GM12878 (cell line): Measurements from ENCODE around the gene CSRP1. TPM values are rescaled to one million over a fixed set of nuclear protein-coding genes. Genes with fewer than 3 reads are reported as not detected.

Experiments used
- ATAC-seq: fragments of 200-7000 bp; cut with Tn5 transposase; 3 replicates; pipeline ENCODE4 v1.9.1; 2020; ENCODE audit warnings: mild to moderate bottlenecking, moderate library complexity
- BruUV-seq: library from RNA; stranded (reverse); fragments of 400-500 nt; replicated peaks from 2 replicates; lab custom pipeline; 2021; lab: Mats Ljungman, UMichigan
- CTCF ChIA-PET: fragments of 300-600 bp; sonication (Branson Sonifier 250); formaldehyde crosslinking; extraction: SDS; loops from one replicate; lab custom pipeline; 2021; ENCODE audit warnings: inconsistent platforms; lab: Yijun Ruan, JAX
- POLR2A ChIA-PET: fragments of 350-600 bp; formaldehyde crosslinking; extraction: SDS; loops from one replicate; lab custom pipeline; 2021; ENCODE audit warnings: inconsistent platforms; lab: Charles Lee
- RAD21 ChIA-PET: fragments of 300-600 bp; sonication (Branson Sonifier 250); formaldehyde crosslinking; loops from one replicate; lab custom pipeline; 2023; ENCODE audit warnings: antibody characterized with exemption; ENCODE audit not compliant: unreplicated experiment; lab: Charles Lee
- SMC1A ChIA-PET: fragments of 300-600 bp; sonication (Branson Sonifier 250); formaldehyde crosslinking; loops from one replicate; lab custom pipeline; 2023; ENCODE audit not compliant: unreplicated experiment, uncharacterized antibody; lab: Charles Lee
- DNase-seq: peaks from one replicate; pipeline ENCODE4 v3.0.0-alpha.2; 2011; ENCODE audit warnings: low read depth, low spot score
- FAIRE-seq: peaks from 3 replicates; lab custom pipeline; 2011; peaks lifted over from hg19 to GRCh38; lab: Jason Lieb, UNC
- H2AFZ ChIP-seq: 2 replicates; pipeline ENCODE4 v1.6.0; 2011; ENCODE audit warnings: low read depth, low read length, control low read depth; ENCODE audit not compliant: control insufficient read depth
- H3K27ac ChIP-seq: 2 replicates; pipeline ENCODE4 v1.5.1; 2011; ENCODE audit warnings: control low read depth; ENCODE audit not compliant: control insufficient read depth, insufficient read depth
- H3K27me3 ChIP-seq, 2 experiments: replicated peaks in 1 of 2; 2 replicates each; pipeline versions ENCODE4 v1.6.0 to v1.6.1; 2011; ENCODE audit warnings: low read length in 1 of 2; ENCODE audit not compliant: control insufficient read depth in 2 of 2, insufficient read depth in 2 of 2
- H3K36me3 ChIP-seq, 2 experiments: 2 replicates each; pipeline ENCODE4 v1.5.1; 2011; ENCODE audit warnings: low read length in 1 of 2; ENCODE audit not compliant: control insufficient read depth in 2 of 2, insufficient read depth in 2 of 2
- H3K4me1 ChIP-seq: 2 replicates; pipeline ENCODE4 v1.6.1; 2011; ENCODE audit warnings: mild to moderate bottlenecking, low read length, moderate library complexity, mixed read lengths; ENCODE audit not compliant: control insufficient read depth, insufficient read depth
- H3K4me2 ChIP-seq: 2 replicates; pipeline ENCODE4 v1.6.0; 2011; ENCODE audit warnings: control low read depth; ENCODE audit not compliant: control insufficient read depth, insufficient read depth
- H3K4me3 ChIP-seq: fragments of 200-600 bp; sonication (generic); 2 replicates; pipeline ENCODE4 v1.5.1; 2016
- H3K79me2 ChIP-seq: 2 replicates; pipeline ENCODE4 v1.6.0; 2011; ENCODE audit warnings: low read length; ENCODE audit not compliant: control insufficient read depth, insufficient read depth
- H3K9ac ChIP-seq: 2 replicates; pipeline ENCODE4 v1.8.0; 2011; ENCODE audit warnings: low read length, control low read depth, mixed read lengths; ENCODE audit not compliant: control insufficient read depth, insufficient read depth
- H3K9me3 ChIP-seq: replicated peaks from 3 replicates; pipeline ENCODE4 v1.5.1; 2011; ENCODE audit warnings: mild to moderate bottlenecking, low read length; ENCODE audit not compliant: control insufficient read depth, insufficient read depth
- H4K20me1 ChIP-seq: 2 replicates; pipeline ENCODE4 v1.6.0; 2011; ENCODE audit not compliant: control insufficient read depth, insufficient read depth
- E4F1 ChIP-seq: fragments of 450-650 bp; IDR thresholded peaks from 2 replicates; pipeline ENCODE4 v1.6.1; 2018; ENCODE audit warnings: borderline replicate concordance, mild to moderate bottlenecking; ENCODE audit not compliant: partially characterized antibody
- MXI1 ChIP-seq: fragments of 150-350 bp; IDR thresholded peaks from 2 replicates; pipeline ENCODE4 v1.6.1; 2011; ENCODE audit warnings: low read depth, mild to moderate bottlenecking, inconsistent platforms, low read length, improper control_type of control experiment
- TBL1XR1 ChIP-seq: IDR thresholded peaks from 2 replicates; pipeline ENCODE4 v1.6.1; 2012; ENCODE audit warnings: low read depth, low read length, improper control_type of control experiment
- USF1 ChIP-seq: IDR thresholded peaks from 2 replicates; pipeline ENCODE4 v1.6.1; 2011; ENCODE audit warnings: borderline replicate concordance, low read depth, mild to moderate bottlenecking, moderate library complexity, mixed read lengths, low read length; ENCODE audit not compliant: insufficient read depth; ENCODE audit errors: extremely low read length
- WGBS: methylation state at CpG from one replicate; pipeline ENCODE4 v1.1.6; 2016; ENCODE audit warnings: low lambda C conversion rate; ENCODE audit not compliant: insufficient replicate concordance, insufficient coverage; ENCODE audit errors: missing lambda C conversion rate; 5-methylcytosine and 5-hydroxymethylcytosine counted together
- in situ Hi-C: fragments of 300-500 bp; cut with MboI; formaldehyde crosslinking; loops from 9 replicates; pipeline ENCODE4 v1.14.3; 2018; ENCODE audit warnings: mixed read lengths
- intact Hi-C: fragments of 100-400 bp; cut with micrococcal nuclease; formaldehyde crosslinking; loops from one replicate; pipeline ENCODE4 v1.14.2; 2022; ENCODE audit not compliant: unreplicated experiment
- polyA plus RNA-seq, 11 experiments: library from polyadenylated mRNA; depleted of rRNA in 4 of 11; unstranded in 6 of 11; stranded (reverse) in 5 of 11; fragments of >200 nt; fragmentation: Nextera tagmentation in 4 of 11; fragmentation: Illumina TruSeq in 1 of 11; extraction: Ambion mirVana in 4 of 11; extraction: Trizol in 1 of 11; gene quantifications; 1 replicate in 1 of 11; 2 replicates in 10 of 11; pipeline versions ENCODE4 v1.2.1 to v1.2.3, GENCODE V29; 2011 to 2016; ENCODE audit warnings: inconsistent platforms in 2 of 11, missing spikeins in 2 of 11, low read depth in 1 of 11
- total RNA-seq, 4 experiments: library from RNA; depleted of rRNA in 3 of 4; stranded (reverse); fragments of >200 nt in 3 of 4; fragmentation: Illumina TruSeq in 1 of 4; extraction: Trizol in 1 of 4; gene quantifications; 2 replicates each; pipeline versions ENCODE4 v1.2.1 to v1.2.3, GENCODE V29; 2013 to 2021

The CSRP1 gene
- total and polyA plus RNA-seq, 10 of the 15 experiments (the other 5 are each of a cell fraction or from before 2014, with no cell fraction given) = 23.4 to 99.2 (median 80.7) TPM

GRCh38 chr1:201475130-201475529, 31.8 kb downstream of the CSRP1 start:
- ChIA-PET CTCF (interaction anchor here (11.4 to 17.1 kb wide), 2 partner anchors 24 to 39 kb away, joined by 455 to 814 read pairs; no protein-coding TSS in a partner anchor), POLR2A (no interaction called here), RAD21 (interaction anchor here (14.2 kb wide), 1 partner anchor 32 kb away, joined by 505 read pairs; the partner anchor contains the start of gene CSRP1), SMC1A (interaction anchor here (0.6 to 17.2 kb wide), 2 partner anchors 18 to 33 kb away, joined by 3 to 514 read pairs; partner anchors contain the start of gene CSRP1)
- BruUV-seq = no TSS peak
- 57% methylated on average over 2 of the region's 2 CpGs for WGBS
- H3K27ac ChIP-seq = no peak overlapping the region
- FAIRE-seq = no peak
- TF ChIP-seq E4F1 (no peak), USF1 (no peak), TBL1XR1 (no peak), MXI1 (no peak)
- peaks cover 23% of the 10 kb centered on the region for H3K4me1 ChIP-seq
- H3K4me3 ChIP-seq = no peak overlapping the region
- no peak for ATAC-seq
- no peaks in the 10 kb centered on the region for H3K36me3 ChIP-seq
- no peaks in the 10 kb centered on the region for H3K79me2 ChIP-seq
- no peak for DNase-seq
- in situ Hi-C loops (no loop called here), intact Hi-C loops (no loop called here)
- H3K9ac ChIP-seq = no peak overlapping the region
- H4K20me1 ChIP-seq = no peaks in the 10 kb centered on the region
- H3K27me3 ChIP-seq = no peaks in the 10 kb centered on the region
- H2AFZ ChIP-seq = no peak overlapping the region
- H3K4me2 ChIP-seq = no peak overlapping the region
- H3K9me3 ChIP-seq = no peaks in the 10 kb centered on the region
